Ramos (cell line): Measurements from ENCODE around the gene FARS2.

Source experiments
- in situ Hi-C: fragments of 300-500 bp; cut with MboI; formaldehyde crosslinking; loops from one replicate; pipeline ENCODE4 v1.14.3; 2022; ENCODE audit warnings: low sequenced_read_pairs; ENCODE audit not compliant: unreplicated experiment

The FARS2 gene

DNA sequence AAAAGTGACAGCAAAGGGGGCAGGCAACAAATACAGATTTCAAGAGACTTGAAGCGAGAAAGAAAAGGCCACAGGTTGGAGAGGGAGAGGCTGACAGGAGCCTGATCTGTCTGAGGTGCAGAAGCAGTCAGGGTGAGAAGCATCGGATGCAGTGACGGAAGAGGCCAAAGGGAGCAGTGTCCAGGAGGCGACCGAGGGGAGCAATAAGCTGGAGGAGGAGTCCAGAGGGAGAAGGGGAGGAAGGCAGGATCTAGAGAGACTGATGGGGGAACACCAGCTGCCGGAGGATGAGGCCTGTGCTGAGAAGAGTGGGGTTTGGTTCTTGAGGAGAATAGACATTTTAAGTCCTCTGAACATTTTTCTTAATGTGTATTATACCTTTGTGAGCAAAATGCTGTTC, 23.8 kb downstream of the FARS2 start:
- in situ Hi-C loops: no loop called here

GRCh38 chr6:5285526-5285925, 24.2 kb downstream of the FARS2 start:
- in situ Hi-C loops: no loop called here

- in situ Hi-C loops: no loop called here
Measured at GRCh38 chr6:5286780-5287179, 25.5 kb downstream of the FARS2 start.

DNA sequence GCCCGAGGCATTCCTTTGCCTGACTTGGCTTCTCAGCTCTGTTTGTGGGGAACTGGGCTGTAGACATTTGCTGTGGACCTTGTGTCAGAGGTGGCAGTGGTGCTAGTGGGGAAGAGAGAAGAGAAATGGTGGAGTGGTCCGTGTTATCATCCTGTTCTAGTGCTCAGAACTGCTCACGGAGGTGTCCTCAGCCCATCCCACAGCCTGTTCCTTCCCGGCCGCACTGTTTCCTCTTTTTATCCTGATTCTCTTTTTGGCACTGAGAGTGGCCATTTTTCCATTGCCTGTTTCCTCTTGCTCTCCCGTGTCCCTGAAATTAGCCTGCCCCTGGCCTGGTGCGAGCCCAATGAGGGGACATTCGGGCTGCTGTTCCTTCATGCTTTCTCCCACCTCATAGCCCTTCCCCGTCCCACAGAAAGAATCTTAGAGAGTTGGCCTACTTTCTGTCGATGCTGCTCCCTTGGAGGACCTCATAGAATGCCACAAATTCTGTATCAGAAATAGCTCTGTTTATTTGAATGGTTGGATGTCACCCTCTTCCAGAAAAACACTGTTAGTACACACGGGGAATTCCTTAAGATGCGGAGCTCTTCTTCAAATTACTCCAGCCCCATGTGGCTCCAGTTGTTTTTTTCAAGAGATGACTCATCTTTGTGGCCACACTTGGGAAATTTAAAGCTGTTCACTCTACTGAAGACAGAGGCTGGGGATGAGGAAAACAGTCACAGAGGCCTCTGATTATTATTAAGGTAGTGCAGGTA, 26.1 kb downstream of the FARS2 start:
- in situ Hi-C loops: no loop called here

- in situ Hi-C loops: no loop called here
Measured at GRCh38 chr6:5287966-5288297, 26.6 kb downstream of the FARS2 start.

- in situ Hi-C loops: no loop called here
Measured at GRCh38 chr6:5290097-5290496, 28.8 kb downstream of the FARS2 start.

- in situ Hi-C loops: no loop called here
Measured at GRCh38 chr6:5290500-5290899, 29.2 kb downstream of the FARS2 start.

GRCh38 chr6:5292154-5292553, 30.8 kb downstream of the FARS2 start:
- in situ Hi-C loops: no loop called here

GRCh38 chr6:5293692-5294091, 32.4 kb downstream of the FARS2 start:
- in situ Hi-C loops: no loop called here

- in situ Hi-C loops: no loop called here
Measured at GRCh38 chr6:5294392-5295211, 33.3 kb downstream of the FARS2 start.

DNA sequence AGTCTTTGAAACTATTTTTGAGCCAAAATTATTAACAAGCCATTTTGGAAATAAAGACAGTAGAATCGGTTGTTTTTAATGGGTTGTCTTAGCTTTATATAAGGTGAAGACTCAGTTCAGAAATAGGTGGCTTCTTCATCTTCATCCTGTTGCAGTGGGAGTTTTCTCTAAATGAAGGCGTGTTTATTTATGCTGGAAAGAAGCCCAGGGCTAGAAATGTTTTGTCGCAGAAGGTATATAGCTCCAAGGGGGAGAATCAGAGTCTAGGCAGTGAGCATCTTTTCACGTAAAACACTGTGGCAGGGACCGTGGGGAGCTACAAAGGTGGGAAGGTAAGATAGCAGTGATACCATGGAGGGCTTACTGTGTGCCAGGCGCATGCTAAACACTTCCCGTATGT, 34.3 kb downstream of the FARS2 start:
- in situ Hi-C loops: no loop called here

DNA sequence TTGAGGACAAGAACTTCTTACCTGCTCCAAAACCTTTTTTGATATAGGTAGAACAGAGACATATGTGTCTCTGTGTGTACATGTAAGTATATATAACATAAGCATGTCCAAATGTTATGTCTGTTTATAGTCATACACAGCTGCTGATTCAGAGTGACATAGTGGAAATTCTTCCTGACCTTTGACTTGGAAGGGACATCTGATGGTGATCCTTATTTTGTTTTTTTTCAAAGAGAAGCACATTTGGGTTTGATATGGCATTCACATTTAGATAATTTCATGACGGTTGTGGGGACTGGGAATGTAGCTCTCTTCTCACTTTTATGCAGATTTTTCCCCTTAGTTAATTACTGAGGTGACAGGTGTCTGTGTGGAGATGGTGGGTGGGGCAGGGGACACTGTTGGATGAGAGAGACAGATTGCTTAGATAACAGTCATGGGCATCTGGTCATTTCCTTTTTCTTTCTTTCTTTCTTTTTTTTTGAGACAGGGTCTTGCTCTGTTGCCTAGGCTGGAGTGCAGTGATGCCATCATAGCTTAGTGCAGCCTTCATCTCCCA, 39.0 kb downstream of the FARS2 start:
- in situ Hi-C loops: no loop called here

DNA sequence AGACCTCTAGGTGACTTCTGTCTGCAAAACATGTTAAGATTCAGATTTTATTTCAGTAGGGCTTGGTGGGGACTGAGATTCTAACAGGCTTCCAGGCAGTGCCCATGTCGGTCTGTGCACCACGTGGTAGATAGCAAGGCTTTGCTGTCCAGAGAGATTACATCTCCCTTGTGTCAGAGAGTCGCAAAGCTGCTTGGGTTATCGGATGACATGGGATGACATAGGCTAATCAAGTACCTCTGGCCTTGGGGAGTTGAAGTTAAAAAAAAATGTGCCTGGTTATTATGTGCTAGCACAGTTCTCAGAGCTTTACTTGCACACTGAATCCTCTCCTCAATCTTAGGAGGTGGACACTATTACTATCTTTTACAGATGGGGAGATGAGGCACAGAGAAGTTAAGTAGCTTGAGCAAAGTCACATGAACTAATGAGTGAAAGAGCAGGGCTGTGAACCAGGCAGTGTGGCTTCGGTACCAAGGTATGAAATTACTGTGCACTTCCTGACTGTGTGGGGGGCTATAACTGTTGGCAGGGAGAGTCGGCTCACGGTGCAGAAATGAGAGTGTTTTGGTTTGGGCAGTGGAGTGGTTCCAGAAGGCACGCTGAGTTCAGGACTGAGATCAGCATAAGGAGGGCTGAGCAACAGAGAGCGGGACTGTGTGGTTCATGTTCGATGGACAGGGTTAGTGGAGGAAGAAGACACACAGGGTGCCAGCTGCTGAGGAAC, 41.1 kb downstream of the FARS2 start:
- in situ Hi-C loops: no loop called here

- in situ Hi-C loops: no loop called here
Measured at GRCh38 chr6:5302995-5303622, 41.8 kb downstream of the FARS2 start.

GRCh38 chr6:5303682-5304081, 42.4 kb downstream of the FARS2 start:
- in situ Hi-C loops: no loop called here

GRCh38 chr6:5305968-5306626, 44.8 kb downstream of the FARS2 start:
- in situ Hi-C loops: no loop called here

DNA sequence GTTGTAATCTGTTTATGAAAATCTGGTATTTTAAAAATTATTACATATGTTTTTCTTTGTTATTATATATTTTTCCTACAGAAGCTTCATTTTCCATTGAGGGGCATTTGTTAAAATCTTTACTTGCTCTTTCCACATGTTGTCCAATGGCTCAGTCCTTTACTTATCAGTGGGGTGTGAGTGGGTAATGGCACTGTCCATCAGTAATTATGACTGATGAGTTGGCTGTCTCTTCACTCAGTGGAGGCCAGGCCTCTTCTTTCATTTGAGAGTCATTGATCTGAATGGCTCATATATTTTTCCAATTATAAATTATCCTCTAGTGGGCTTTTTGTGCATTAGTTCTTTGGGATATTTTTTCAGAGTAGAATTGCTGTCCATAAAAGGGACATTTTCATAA, 45.7 kb downstream of the FARS2 start:
- in situ Hi-C loops: no loop called here

DNA sequence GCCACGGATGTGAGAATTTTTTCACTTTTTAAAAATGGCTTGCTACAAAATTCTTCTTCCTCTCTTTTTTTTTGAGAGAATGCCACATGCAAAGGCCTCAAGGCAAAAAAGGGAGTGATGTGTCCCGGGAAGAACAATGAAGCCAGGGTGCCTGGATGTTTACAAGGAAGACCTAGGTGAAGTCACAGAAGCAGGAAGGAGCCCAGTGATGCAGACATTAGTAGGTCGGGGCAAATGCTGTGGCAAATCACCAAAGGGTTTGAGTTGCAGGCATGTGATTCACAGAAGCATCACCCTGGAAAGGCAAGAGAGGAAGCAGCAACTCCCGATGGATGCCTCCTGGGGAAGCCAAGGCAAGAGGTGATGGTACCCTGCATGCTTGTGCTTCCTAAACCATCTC, 46.8 kb downstream of the FARS2 start:
- in situ Hi-C loops: no loop called here

GRCh38 chr6:5314191-5314865, 53.0 kb downstream of the FARS2 start:
- in situ Hi-C loops: no loop called here
